Epidermal melanocyte (primary cell): Measurements from ENCODE around the gene DDX39A.
"Not testable (repeated sequence)": the region's sequence is repeated elsewhere in the genome, so short reads cannot be mapped to it uniquely, and the experiment has no call there.

ENCODE experiments used
- DNase-seq: peaks from one replicate; pipeline ENCODE4 v3.0.0; 2011; ENCODE audit warnings: low spot score; ENCODE audit not compliant: insufficient read length

The DDX39A gene

GRCh38 chr19:14408491-14409145 lies 10.5 kb downstream of the DDX39A start:
- no peak for DNase-seq

GRCh38 chr19:14407605-14408484 lies 11.3 kb downstream of the DDX39A start:
- DNase-seq = no peak

- DNase-seq = no peak
Observed at GRCh38 chr19:14406645-14407401, 12.3 kb downstream of the DDX39A start.

- peak; percentile 92 for DNase-seq
Observed at GRCh38 chr19:14405758-14406644, 13.1 kb downstream of the DDX39A start.

GRCh38 chr19:14405380-14405757 lies 13.8 kb downstream of the DDX39A start:
- no peak for DNase-seq

GRCh38 chr19:14404312-14404711 lies 14.8 kb downstream of the DDX39A start:
- no peak for DNase-seq

GRCh38 chr19:14403145-14403930 lies 15.8 kb downstream of the DDX39A start:
- not testable (repeated sequence) for DNase-seq

GRCh38 chr19:14402332-14403144 lies 16.6 kb downstream of the DDX39A start:
- no peak for DNase-seq

GRCh38 chr19:14401468-14402195 lies 17.5 kb downstream of the DDX39A start:
- no peak for DNase-seq

- DNase-seq = no peak
Observed at GRCh38 chr19:14400951-14401431, 18.1 kb downstream of the DDX39A start.

GRCh38 chr19:14397168-14397567 lies 22.0 kb downstream of the DDX39A start:
- not testable (repeated sequence) for DNase-seq

- not testable (repeated sequence) for DNase-seq
Observed at GRCh38 chr19:14396730-14397129, 22.4 kb downstream of the DDX39A start.

GRCh38 chr19:14395710-14396336 lies 23.3 kb downstream of the DDX39A start:
- DNase-seq = no peak

- no peak for DNase-seq
Observed at GRCh38 chr19:14395262-14395661, 23.9 kb downstream of the DDX39A start.

GRCh38 chr19:14394167-14394566 lies 25.0 kb downstream of the DDX39A start:
- DNase-seq = no peak

- no peak for DNase-seq
Observed at GRCh38 chr19:14393329-14393728, 25.8 kb downstream of the DDX39A start.

GRCh38 chr19:14391156-14391821 lies 27.9 kb downstream of the DDX39A start:
- no peak for DNase-seq
